Measurements from ENCODE around the gene DRC7.
"Not testable (repeated sequence)": the region's sequence is repeated elsewhere in the genome, so short reads cannot be mapped to it uniquely, and the experiment has no call there.

DRC7 gene

DNA sequence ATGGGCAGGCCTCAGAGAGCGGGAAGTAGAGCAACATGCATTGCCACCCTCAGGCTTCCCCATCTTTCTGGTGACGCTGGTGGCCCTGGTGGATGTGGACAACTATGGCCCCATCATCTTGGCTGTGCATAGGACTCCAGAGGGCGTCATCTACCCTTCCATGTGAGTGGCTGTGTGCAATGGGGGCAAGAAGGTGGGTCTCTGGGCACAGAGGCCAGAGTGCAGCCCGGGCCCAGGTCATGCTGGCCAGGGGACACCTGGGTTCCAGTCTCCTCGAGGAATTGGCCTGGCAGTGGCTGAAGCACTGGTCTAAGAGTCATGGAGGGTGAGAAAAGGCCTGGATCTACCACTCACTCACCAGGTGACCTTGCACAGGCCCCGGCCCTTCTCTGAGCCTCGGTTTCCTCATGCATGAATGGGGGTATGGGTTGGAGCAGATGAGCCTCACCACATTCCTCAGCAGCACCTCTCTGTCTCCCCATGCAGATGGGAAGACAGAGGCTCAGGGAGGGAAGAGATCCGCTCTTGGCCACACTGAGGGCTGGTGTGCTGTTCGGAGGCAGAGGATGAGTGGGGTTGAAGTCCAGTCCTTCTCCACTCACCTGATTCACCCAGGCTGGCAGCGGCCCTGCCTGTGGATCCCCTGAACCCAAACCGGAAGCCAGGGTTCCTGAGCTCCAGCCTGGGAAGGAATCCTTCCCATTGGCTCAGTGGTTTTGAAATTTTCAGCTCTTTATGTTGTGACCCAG lies 33.7 kb upstream of the DRC7 start:
- no peak for DNase-seq

DNA sequence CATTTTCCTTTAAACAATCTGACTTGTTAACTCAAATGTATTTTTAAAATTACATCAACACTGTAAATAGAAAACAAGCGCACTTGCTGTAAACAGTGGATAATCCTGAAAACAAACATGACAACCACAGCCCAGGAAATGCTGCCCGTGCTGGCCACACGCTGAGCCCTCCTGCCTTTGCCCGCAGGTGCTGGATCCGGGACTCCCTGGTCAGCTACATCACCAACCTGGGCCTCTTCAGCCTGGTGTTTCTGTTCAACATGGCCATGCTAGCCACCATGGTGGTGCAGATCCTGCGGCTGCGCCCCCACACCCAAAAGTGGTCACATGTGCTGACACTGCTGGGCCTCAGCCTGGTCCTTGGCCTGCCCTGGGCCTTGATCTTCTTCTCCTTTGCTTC lies 33.1 kb upstream of the DRC7 start:
- DNase-seq, result no peak

DNA sequence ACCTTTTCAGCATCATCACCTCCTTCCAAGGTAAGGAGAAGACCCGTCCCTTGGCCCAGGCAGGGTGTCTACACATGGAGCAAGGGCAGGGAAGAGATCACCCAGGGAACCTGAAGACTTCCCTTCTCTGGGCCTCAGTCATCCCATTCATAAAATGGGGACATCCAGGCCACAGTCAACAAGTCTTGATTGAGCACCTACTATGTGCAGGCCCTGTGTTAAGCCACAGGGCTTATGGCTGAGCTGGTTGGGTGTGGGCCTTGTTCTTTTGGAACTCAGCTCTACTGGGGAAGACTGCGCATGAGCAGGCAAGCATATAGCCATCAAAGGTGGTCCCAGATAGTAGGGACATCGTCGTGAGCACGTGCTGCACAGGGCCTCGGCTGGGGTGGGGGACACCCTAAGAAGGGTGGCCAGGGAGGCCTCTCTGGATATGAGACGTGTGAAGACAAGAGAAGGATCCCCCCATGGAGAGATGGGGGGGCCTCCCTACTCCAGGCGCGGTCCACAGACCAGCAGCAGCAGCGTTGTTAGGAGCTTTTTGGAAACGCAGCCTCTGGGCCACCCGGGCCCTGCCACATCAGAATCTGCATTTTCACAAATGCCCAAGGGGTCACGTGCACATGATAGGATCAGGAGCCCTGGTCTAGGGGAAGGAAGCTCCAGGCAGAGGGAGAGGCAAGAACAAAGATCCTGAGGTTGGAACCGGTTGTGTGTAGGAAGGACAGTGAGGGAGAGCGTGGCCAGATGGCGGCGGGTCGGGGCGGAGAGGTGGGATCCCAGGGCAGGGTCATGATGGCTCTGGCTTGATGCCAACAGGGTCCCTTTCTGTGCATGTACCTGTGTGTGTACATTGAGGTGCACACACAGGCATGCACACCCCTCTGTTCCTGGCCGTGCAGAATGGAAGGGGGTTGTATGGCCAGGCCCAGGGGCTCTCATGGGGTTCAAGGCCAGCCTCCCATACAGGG lies 32.4 kb upstream of the DRC7 start:
- DNase-seq, result no peak

DNA sequence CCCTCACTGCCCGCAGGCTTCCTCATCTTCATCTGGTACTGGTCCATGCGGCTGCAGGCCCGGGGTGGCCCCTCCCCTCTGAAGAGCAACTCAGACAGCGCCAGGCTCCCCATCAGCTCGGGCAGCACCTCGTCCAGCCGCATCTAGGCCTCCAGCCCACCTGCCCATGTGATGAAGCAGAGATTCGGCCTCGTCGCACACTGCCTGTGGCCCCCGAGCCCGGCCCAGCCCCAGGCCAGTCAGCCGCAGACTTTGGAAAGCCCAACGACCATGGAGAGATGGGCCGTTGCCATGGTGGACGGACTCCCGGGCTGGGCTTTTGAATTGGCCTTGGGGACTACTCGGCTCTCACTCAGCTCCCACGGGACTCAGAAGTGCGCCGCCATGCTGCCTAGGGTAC lies 31.2 kb upstream of the DRC7 start:
- no peak for DNase-seq

DNA sequence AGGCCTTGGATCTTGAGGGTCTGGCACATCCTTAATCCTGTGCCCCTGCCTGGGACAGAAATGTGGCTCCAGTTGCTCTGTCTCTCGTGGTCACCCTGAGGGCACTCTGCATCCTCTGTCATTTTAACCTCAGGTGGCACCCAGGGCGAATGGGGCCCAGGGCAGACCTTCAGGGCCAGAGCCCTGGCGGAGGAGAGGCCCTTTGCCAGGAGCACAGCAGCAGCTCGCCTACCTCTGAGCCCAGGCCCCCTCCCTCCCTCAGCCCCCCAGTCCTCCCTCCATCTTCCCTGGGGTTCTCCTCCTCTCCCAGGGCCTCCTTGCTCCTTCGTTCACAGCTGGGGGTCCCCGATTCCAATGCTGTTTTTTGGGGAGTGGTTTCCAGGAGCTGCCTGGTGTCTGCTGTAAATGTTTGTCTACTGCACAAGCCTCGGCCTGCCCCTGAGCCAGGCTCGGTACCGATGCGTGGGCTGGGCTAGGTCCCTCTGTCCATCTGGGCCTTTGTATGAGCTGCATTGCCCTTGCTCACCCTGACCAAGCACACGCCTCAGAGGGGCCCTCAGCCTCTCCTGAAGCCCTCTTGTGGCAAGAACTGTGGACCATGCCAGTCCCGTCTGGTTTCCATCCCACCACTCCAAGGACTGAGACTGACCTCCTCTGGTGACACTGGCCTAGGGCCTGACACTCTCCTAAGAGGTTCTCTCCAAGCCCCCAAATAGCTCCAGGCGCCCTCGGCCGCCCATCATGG lies 30.5 kb upstream of the DRC7 start:
- DNase-seq, result no peak

DNA sequence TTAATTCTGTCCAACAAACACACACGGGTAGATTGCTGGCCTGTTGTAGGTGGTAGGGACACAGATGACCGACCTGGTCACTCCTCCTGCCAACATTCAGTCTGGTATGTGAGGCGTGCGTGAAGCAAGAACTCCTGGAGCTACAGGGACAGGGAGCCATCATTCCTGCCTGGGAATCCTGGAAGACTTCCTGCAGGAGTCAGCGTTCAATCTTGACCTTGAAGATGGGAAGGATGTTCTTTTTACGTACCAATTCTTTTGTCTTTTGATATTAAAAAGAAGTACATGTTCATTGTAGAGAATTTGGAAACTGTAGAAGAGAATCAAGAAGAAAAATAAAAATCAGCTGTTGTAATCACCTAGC lies 30.0 kb upstream of the DRC7 start:
- no peak for DNase-seq

DNA sequence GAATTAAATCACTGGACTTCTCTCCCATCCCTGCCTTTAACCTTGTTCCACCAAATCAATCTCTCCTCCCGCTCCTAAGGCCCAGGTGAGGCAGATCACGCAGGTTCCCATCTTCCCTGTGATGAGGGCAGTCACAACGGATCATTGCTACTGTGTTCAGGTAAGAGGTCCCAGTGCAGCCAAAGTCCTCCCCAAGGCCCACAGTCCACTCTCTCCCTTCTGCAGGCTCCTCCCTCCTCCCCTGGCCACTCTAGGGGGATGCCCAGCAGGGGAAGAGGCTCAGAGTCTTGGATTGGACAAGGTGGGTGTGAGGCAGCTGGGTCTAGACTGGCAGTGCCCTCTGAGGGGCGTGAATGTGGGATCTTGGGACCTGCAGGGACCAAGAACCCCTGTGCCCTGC lies 29.1 kb upstream of the DRC7 start:
- DNase-seq, result no peak

DNA sequence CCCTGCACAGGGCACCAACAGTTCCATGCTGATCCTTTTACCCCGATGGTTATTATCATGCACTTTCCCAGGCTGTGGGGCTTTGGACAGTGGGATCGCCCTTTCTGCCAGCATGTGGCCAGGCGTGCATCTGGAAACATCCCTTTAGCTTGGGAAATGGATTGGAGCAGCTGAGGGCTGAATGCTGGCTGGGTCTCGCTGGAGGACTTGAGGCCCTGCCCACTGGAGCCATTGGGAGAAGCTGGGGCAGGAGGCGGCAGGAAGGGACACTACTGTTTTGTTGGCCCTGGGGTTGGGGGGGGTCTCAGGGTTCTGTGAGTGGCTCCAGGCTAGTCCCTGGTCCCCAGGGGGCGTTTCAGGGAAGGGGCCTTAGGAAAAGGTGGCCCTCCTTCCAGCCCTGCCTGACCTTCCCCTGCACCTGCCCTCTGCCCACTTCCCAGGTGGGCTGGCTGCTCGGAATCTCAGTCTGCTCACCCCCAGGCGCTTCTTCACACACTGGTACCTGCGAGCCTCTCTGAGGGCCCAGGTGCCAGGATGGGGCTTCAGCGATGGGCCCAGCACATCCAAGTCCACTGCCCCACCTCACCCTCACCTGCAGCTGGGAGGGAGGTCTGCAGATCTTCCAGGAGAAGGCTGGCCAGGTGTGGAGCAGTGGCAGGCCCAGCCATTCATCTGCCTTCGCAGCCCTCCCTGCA lies 28.1 kb upstream of the DRC7 start:
- no peak for DNase-seq

DNA sequence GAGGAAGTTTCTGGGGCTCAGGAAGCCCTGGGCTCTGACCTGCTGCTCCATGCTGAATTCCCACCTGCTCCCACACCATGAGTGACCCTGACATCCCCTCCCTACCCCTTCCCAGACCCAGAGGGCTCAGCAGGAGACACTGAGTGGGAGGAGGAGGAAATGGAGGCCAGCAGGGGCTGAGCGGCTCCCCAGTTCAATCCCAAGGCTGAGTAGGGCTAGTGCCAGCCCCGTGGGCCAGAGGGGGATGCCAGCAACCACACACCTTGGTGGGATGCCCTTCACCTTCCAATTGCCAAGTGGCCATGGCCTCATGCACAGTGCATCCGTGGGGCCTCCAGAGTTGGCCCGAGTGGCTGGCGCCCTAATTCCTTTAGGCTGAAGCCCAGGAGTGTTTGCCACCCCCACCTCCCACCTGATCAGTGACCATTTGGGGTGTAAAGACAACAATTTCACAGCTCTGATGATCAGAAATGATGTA lies 27.5 kb upstream of the DRC7 start:
- DNase-seq, result no peak

DNA sequence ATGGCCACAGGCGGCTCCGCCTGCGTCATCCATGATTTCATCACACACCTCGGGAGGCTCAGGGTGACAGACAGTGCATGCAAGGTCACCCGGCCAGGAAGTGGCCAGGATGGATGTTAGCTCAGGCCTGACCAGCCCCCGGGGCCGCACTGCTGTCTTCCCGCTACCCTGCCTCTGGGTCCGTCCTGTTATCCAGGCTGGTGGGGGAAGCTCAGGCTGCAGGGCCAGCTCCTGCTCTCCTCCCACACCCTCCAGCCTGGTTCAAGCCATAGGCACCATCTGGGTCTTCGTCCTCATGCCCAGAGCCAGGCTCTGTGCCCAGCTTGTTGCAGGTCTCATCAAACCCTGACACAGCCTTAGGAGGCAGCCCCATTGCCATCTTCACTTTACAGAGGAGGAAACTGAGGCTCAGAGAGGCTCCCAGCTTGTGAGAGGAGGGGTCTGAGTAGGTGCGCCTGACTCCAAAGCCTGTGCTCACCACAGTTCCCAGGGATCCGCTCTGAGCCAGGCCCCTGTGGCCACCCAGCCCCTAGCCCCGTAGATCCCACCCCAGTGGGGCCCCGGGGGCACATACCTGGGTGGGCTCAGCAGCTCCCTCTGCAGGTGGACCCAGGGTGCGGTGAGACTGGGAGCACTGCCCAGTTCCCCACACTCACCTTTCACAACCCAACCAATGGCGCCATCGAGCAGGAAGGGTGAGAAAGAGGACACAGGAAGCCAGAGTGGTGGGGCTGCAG lies 26.9 kb upstream of the DRC7 start:
- no peak for DNase-seq

DNA sequence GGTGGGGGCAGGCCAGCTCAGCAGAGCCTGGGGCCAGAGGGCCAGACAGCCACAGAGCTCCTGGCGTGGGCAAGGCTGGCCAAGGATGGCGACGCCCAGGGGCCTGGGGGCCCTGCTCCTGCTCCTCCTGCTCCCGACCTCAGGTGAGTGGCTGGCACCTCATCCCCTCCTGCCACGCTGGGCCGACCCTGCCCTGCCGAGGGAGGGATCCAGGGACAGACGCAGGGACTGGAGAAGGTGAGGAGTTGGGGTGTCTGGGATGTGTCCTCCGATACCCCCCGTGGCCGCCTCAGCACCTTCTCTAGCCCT lies 26.4 kb upstream of the DRC7 start, which contains the start of gene ADGRG3:
ADGRG3 (plus strand) TSS at position 44 of the 309 bp plus-strand sequence; CDS start at position 86, 42 bp downstream.
- DNase-seq, result no peak

DNA sequence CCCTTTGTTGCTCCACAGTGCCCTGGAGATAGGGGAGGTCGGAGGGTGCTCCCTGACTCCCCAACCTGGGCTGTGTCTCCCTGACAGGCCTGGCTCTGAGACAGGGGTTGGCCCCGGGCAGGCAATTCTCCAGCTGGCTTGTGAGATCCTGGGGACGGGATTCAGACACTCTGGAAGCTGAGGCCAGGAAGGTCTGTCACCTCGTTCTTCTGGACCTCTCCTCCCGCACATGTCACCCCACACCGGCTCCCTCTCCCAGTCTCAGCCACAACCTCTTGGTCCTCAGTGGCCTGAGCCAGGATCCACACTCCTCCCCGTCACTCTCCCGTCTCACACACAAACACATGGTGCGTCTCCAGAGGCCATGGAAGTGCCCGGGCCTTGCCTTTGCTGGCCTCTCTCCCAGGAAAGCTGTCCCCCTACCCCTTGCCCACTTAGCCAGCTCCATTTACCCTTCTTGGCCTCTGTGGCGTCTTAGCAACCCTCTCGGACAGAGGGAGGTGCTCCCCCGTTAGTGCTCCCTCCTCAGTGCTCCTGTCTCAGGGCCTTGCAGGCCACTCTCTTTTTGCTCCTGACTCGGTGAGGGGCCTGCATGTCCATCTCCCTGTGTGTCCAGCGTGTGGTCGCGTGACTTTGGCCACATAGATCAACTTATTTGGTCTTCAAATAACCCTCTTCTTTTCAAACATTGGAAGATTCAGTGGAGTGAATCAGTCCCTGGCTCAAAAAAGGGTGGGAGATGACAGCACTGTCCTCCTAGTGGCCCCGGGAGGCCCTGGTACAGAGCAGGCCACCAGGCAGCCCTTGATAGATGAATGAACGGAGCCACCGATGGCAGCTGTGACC lies 25.8 kb upstream of the DRC7 start:
- no peak for DNase-seq

DNA sequence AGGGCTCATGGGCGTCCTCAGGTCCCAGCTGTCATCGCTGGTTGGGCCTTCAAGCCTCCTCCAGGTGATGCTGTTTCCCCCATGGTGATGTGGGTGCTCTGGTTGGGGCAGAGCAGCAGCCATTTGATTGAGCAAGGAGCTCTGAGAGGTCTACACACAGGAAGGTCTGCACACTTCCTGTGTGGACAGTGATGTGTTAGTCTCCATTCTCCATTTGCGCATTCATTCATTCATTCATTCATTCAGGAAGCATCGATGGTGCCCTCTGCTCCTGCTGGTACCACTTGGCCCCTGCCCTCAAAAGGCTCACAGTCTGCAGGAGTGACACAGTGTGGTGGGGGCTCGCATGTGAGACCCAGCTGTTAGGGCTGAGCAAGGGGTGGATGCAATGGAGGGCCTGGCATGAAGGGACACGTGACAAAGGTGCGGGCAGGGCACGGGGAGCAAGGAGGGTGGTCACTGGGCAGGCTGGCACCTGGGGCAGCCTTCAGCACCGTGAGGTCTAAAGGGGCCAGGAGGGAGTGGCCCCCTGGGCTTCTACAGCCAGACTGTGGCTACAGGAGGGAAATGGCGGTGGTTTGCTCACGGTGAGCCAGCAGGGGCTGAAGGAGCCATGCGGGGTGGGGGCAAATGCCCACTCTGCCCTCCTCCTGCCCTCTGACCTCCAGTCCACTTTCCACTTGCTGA lies 25.0 kb upstream of the DRC7 start:
- DNase-seq, result no peak

DNA sequence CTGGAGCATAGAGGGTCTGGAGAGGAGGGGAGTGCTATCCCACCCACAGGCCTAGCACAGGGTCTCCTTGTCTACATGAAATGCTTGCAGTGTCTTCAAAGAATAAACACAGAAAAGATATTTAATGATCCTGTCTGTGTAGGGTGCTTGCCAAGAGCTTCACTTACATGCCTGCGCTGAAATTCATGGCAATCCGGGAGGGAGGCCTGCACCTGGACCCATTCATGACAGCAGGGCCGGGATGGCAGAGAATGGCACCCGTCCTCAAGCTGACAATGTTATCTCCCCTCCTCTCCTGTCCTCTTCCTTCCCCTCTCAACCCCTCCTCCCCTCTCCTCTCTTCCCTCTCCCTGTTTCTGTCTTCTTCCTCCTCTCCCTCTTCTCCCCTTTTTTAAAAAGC lies 24.4 kb upstream of the DRC7 start:
- no peak for DNase-seq

DNA sequence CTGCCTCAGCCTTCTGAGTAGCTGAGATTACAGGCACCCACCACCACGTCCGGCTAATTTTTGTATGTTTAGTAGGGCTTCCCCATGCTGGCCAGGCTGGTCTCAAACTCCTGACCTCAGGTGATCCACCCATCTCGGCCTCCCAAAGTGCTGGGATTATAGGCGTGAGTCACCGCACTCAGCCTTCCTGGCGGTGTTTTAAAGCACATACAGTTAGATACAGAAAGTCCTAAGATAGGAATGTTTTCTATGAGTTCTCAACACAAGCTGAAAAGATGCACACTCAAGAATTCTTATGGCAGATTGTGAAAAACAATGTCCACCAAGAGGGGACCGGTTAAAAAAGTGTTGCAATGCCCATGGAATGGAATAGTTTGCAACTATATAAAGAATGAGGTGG lies 23.2 kb upstream of the DRC7 start:
- not testable (repeated sequence) for DNase-seq

DNA sequence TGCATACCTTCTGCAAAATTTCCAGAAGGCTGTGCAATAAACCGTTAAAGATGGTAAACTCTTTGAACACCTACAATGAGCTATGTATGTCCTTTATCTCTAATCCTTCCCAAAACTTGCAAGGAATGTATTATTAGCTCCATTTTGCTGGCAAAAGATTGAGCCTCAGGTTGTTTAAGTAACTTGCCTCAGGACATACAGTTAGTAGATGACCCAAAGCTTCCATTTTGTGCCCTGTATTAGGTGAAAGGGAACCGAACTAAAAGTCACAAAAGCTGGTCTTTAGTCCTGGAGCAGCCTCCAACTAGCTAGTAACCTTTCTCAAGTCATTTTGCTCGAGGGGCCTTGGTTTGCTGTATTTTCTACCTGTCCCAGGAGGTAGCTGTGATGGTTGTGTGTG lies 22.2 kb upstream of the DRC7 start:
- DNase-seq, result no peak

DNA sequence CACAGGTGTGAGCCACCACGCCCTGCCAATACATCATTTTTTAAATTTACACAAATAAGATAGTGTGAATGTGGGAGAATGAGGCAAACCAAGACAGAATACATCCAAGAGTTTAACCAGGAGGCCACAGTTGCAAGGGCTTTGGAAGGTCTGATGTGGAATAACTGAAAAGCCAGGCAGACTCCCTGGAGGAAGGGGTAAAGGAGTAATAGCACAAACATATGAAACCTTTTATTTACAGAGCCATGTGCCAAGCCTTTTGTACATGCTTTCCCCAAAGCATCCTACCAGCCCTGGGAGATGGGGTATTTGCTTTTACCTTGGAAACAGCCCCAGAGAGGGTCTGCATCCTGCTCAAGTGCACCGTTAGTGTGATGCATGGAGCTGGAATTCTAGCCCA lies 21.8 kb upstream of the DRC7 start:
- DNase-seq, result no peak

DNA sequence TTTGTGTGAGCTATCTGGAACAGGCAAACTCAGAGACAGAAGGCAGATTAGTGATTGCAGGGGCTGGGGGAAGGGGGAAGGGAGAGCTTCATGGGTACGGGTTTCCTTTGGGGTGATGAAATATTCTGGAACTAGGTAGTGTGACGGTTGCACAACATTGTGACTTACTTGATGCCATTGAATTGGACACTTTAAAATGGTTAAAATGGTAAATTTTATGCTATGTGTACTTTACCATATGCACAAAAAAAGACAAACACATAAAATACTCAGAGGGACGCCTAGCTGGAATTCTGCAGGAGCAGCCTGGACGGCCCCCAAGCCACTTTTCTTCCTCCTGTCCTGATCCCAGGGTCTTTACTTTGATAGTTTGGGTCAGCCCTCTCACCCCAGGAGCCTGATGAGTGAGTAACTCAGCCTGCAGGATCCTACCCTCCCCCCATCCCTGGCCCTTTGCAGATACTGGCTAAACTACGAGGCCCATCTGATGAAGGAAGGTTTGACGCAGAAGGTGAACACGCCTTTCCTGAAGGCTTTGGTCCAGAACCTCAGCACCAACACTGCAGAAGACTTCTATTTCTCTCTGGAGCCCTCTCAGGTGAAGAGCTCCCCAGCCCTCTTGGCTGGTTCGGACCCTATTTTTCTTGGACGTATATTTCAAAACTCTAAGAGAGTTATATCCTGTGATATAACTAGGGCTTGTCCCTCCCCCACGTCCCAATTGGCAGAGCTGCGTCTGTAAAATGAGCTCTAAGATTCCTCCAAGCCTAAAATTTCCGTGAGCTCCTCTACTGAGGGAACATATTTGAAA lies 18.7 kb upstream of the DRC7 start:
- no peak for DNase-seq

DNA sequence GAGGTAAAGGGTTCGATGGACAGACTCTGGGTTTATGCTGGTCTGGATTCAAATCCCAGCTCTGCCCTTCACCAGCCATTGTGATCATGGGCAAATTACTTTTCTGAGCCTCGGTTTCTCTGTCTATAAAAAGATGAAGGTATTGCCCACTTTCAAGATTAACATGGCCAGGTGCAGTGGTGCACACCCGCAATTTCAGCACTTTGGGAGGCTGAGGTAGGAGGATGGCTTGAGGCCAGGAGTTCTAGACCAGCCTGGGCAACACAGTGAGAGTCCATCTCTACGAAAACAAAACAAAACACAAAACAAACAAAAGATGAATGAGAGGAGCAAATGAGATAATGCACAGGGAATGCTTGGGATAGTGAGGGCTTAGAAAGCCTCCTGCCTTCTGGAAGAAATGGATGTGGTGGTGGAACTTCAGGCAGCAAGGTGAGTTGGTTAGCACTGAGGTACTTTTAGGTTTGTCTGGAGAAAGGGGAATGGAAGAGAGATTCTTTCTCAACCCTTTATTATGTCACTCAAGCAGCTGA lies 18.0 kb upstream of the DRC7 start:
- no peak for DNase-seq
